M059J (cell line): ENCODE results near the gene SNORC. TPM values are rescaled to one million over a fixed set of nuclear protein-coding genes. Genes with fewer than 3 reads are reported as not detected.
A peak's percentile ranks its signal among the peaks of the same experiment; 100 is the strongest.

Experiments used
- DNase-seq: peaks from one replicate; pipeline ENCODE4 v3.0.0-alpha.2; 2012; ENCODE audit warnings: low read depth
- total RNA-seq: library from RNA; depleted of rRNA; stranded (reverse); fragments of >200 nt; shearing (Covaris generic); gene quantifications from 2 replicates; pipeline ENCODE4 v1.2.3, GENCODE V29; 2014; rRNA removed

SNORC gene
- 0.52 and 0.71 TPM in 2 replicates for total RNA-seq

DNA sequence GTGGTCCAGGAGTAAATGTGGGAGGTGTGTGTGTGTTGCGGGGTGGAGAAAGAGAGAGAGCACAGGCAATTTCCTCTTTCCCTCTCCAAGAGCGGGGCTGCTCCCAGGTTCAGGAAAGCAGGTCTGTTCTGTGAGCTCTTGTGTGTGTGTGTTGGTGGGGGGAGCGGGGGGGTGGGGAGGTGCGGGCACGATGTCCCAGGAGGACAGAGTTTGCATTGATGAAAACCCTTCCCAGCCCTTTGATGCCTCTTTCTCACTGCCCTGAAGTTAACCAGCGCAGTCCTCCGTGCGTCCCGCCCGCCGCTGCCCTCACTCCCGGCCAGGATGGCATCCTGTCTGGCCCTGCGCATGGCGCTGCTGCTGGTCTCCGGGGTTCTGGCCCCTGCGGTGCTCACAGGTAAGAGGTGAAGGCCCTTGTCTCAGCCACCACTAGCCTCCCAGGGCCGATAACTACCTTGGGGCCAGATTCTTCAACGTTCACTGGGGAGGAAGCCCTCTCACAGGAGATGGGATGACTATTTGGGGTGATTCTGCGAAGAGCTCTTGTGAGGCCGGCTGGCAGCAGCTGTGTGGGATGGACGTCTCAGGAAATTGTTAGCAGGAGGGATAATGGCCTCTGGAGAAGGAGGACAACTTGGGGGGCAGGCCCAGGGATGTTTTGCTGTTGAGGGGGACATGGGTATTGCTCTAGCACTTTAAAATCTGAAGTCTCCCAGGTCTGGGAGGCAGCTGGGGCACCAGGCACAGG, at the start of gene SNORC:
Gene SNORC, plus strand, starts transcription at position 247 of the 748 bp plus-strand sequence. Its CDS starts 78 bp downstream, at position 325.
- no peak for DNase-seq

GRCh38 chr2:232829988-232830387, 40.1 kb upstream of the SNORC start:
- no peak for DNase-seq

DNA sequence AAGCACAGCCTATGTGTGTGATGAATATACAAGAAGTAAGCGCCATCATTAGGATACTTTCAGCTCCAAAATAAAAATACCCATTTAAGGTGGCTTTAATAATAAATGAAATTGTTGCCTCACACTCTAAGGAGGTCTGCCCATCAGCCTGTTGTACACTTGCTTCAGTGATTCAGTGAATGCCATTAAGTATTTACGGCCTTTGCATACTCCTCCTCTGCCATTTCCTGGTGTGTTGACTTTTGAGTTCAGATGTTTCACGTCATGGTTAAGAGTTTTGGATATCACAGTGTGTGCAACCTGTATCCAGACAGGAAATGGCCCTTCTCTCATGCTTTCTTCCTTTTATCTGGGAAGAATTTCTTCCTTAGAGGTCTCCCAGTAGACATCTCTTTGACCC, 38.6 kb upstream of the SNORC start:
- DNase-seq = no peak

- DNase-seq = no peak
These were observed 36.2 kb upstream of the SNORC start for GRCh38 chr2:232833830-232834229.

DNA sequence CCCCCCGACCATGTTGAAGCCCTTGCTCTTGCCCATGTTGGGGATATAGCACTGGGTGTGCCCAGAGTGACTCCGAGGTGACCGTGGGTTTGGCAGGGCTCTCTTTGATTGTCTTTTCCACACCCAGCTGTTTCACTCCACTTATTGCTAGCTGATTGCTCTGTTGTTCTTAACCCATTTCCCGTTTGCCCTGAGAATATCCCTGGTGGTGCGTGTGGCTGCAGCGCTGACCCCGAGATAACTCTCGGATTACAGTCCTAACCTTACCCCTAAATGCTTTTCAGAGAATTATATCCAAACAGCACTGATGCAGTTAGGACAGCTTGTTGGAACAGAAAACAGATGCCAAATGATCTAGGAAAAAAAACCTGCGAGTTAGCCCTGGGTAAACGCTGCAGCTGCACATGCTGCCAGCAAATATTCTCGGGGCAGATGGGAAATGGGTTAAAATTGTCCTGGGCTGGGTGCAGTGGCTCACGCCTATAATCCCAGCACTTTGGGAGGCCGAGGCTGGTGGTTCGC, 34.3 kb upstream of the SNORC start:
- no peak for DNase-seq

DNA sequence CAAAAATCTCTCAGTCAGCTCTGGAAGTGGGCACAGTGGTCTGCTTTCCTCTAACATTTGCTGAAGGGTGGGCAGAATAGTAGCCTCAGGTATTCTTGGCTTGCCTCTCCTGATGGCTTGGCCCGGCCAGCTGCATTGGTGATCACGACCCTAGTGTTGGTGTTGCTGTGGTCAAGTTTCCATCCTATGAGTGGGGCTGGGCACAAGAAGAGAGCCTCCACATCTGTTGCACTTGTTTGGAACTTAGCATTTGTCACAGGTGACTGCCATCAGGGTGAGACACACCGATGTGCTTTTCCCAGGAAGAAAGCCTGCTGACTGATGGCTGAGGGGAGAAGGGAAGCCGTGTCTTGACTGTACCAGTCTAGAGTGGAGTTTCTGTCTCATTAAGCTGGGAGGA, 33.1 kb upstream of the SNORC start:
- DNase-seq = no peak

DNA sequence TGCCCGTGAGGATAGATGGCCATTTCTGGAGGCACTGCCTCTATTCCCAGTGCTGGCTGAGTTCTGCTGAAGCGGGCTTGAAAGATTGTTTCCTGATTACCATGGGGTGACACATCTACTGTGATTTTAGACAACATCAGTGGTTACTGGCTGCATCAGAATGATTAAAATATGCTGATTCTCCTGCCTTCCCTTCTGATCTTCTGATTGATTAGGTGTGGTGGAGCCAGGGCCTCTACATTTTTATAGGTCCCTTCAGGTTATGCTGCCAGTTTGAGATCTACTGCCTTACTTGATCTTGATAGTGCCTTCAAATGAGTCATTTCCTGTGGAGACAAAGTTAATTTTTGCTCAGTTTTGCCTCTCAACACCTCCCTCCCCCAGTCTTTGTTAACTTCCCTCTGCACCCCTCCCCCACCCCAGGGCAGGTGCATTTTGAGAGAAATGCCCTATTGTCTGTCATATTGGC, 31.6 kb upstream of the SNORC start:
- DNase-seq = peak; percentile 66

GRCh38 chr2:232839411-232840079, 30.5 kb upstream of the SNORC start:
- no peak for DNase-seq

- DNase-seq = no peak
These were observed 27.4 kb upstream of the SNORC start for GRCh38 chr2:232842689-232843088.

DNA sequence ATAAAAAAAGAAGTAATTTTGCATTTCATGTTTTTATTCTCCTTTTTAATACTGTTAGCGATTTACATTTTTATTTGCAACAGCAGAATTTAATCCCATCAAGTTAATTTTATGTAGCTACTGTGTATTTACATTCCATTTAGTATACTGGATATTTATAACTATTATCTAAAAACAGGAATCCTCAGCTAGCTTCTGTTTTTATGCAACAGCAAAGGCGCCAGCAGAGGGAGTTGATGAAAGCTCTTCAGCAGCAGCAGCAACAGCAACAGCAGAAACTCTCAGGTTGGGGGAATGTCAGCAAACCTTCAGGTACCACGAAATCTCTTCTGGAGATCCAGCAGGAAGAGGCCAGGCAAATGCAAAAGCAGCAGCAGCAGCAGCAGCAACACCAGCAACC, 26.2 kb upstream of the SNORC start:
- no peak for DNase-seq

GRCh38 chr2:232846055-232846454, 24.0 kb upstream of the SNORC start:
- DNase-seq = no peak

- DNase-seq = no peak
These were observed 20.0 kb upstream of the SNORC start for GRCh38 chr2:232850039-232850438.

DNA sequence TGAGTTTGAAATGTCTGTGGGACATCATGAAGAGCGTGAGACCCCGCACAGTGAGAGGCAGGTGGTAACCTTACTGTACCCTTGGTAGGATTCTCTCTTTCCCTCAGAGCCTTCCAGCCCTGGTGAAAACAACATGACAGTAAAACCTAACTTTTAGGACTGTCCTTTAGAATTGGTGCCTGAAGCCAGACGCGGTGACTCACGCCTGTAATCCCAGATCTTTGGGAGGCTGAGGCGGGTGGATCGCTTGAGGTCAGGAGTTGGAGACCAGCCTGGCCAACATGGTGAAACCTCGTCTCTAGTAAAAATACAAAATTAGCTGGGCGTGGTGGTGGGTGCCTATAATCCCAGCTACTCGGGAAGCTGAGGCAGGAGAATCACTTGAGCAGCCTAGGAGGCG, 18.0 kb upstream of the SNORC start:
- peak; percentile 46 for DNase-seq

- no peak for DNase-seq
These were observed 17.4 kb upstream of the SNORC start for GRCh38 chr2:232852676-232853075.

GRCh38 chr2:232854082-232854481, 16.0 kb upstream of the SNORC start:
- DNase-seq = peak; percentile 93

- DNase-seq = no peak
These were observed 12.9 kb upstream of the SNORC start for GRCh38 chr2:232857158-232857563.

DNA sequence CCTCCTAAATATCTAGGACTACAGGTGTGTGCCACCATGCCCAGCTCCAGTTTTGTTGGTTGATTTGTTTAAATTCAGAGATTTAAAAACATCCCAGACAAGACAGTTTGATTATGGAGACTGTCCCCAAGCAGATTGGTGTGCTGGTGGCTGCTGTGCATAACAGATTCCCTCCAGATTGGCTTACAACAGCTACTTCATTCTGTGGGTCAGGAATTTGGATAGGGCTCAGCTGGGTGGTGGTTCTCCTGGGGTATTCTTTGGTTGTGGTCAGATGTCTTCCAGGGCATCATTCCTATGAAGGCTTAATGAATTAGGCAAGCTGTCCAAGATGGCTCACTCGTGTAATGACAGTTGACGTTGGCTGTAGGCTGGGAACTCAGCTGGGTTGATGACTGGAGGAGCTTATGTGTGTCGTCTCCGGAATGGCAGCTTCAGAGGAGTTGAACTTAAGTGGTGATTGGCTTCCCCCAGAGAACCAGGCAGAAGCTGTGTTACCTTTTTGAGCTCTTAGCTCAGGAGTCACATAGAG, 10.6 kb upstream of the SNORC start:
- DNase-seq = no peak

GRCh38 chr2:232860593-232861241, 9.3 kb upstream of the SNORC start:
- peak; percentile 32 for DNase-seq

GRCh38 chr2:232861353-232861752, 8.7 kb upstream of the SNORC start:
- DNase-seq = no peak

GRCh38 chr2:232863996-232864395, 6.1 kb upstream of the SNORC start:
- no peak for DNase-seq

DNA sequence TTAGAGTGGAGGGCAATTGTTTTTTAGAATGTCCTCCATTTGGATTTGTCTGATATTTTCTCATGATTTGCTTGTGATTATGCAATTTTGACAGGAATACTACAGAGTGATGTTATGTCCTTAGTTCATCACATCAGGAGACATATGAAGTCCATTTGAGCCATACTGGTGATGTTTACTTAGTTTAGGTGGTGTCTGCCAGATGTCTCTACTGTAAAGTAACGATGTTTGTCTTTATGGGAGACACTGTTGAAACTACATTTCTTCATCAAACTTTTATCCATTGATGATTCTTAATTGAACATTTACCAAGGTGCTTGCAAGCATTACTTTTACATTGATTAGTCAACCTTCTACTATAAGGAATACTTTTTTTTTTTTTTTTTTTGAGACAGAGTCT, 4.9 kb upstream of the SNORC start:
- DNase-seq = no peak

GRCh38 chr2:232866104-232866503, 4.0 kb upstream of the SNORC start:
- DNase-seq = no peak
